Right renal cortex interstitium (tissue), 3 donors: ENCODE results near the gene SF3B6. TPM values are rescaled to one million over a fixed set of nuclear protein-coding genes. Genes with fewer than 3 reads are reported as not detected.

Experiments used
- DNase-seq, 3 donors: peaks; one replicate each; pipeline ENCODE4 v3.0.0-alpha.2; 2013; ENCODE audit warnings: low read depth in 3 of 3, low spot score in 2 of 3
- polyA plus RNA-seq, 3 donors: library from polyadenylated mRNA; unstranded; fragments of 120-200 nt; gene quantifications; one replicate each; pipeline ENCODE4 v1.2.1, GENCODE V29; 2013; ENCODE audit not compliant: insufficient read length in 3 of 3

SF3B6 gene
- polyA plus RNA-seq, 3 donors = 170 to 176 (median 174) TPM

- no peak for DNase-seq
Measured at GRCh38 chr2:24022324-24022974, 53.7 kb downstream of the SF3B6 start.

GRCh38 chr2:24021122-24021998 lies 54.8 kb downstream of the SF3B6 start:
- no peak for DNase-seq

DNA sequence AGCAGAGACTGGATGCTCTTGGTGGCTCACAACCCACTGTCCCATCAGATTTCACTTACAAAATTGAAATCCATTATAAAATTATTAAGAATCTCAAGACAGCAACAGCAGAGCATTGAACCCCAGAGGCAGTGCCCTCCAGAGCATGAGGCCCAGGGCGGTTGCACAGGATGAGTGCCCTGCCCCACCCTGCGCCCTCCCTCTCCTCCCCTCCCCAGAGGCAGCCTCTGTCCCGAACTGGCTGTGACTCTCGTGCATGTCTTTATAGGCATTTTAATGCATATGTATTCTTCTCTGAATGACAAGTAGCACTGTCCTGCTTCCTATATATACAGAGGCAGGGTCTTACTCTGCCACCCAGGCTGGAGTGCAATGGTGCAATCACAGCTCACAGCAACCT lies 55.9 kb downstream of the SF3B6 start:
- DNase-seq = no peak

DNA sequence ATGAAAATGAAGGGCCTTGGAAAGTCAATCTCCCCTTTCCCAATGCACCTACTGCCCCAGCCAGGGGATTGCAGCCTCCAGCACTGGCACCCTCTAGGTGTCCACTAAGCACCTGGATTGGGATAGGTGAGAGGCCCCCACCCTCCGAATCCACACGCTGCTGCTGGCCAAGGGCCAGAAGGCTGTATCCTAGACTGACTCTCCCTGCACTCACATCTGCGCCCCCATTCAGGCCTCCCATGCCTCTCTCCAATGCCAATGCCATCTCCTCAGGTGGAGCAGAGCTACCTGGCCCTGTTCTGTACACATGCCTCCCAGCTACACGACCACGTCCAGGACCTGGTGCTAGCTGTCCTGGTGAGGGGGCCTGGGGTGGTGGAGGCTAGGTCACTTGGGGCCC lies 56.4 kb downstream of the SF3B6 start:
- no peak for DNase-seq

DNA sequence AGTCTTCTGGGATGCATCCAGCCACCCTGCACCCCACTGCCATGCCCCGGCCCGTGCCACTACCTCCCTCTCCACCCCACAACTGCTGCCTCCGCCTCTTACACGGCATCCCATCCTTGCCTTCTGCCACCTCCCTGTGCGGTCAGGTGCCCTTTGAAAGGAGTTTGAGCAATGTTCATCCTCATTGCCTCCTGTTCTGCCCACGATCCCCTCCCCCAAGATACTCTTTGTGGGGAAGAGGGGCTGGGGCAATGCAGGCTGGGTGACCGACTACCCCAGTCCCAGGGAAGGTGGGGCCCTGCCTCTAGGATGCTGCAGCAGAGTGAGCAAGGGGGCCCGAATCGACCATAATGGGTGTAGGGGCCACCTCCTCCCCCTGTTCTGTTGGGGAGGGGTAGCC lies 57.9 kb downstream of the SF3B6 start:
- DNase-seq = no peak

DNA sequence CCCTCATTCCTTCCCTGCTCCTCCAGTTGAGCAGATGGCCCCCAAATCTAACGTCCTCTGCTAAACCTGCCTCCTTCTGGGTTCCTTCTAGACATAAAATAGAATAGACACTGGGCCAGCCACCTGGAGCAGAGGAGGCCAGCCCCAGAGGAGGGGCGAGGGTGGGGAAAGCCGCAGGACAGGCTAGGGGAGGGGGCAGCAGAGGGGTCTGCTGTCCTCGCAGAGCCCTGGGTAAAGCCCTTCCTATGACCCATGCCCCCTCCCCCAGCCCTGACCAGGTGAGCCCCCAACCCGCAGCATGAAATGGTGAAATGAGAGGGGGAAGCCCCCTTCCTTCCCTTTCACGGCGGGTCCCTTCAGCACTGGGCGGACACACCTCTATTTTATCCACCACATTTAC lies 58.4 kb downstream of the SF3B6 start:
- DNase-seq = no peak

Other genes with a start within 250 kb of the SF3B6 start
- 10 to 100 TPM; 19.1 to 21.7 (median 19.8) TPM for gene ATAD2B, start 149.2 kb downstream of the SF3B6 start, polyA plus RNA-seq
- 10 to 100 TPM; 18.2 to 19.3 (median 18.9) TPM for gene UBXN2A, start 135.9 kb downstream of the SF3B6 start, polyA plus RNA-seq
- gene MFSD2B, start 66.2 kb downstream of the SF3B6 start, polyA plus RNA-seq = 1 to 10 TPM; 1.8 to 2.4 (median 2.0) TPM
- gene WDCP, start 28.9 kb downstream of the SF3B6 start, polyA plus RNA-seq = 10 to 100 TPM; 15.1 to 16.7 (median 15.9) TPM
- 10 to 100 TPM; 11.0 to 14.3 (median 12.8) TPM for gene FKBP1B, start 26.6 kb downstream of the SF3B6 start, polyA plus RNA-seq
- gene TP53I3, start 8.5 kb upstream of the SF3B6 start, polyA plus RNA-seq = 10 to 100 TPM; 42.9 to 45.9 (median 43.0) TPM
- 1 to 10 TPM; 1.6 to 2.5 (median 1.7) TPM for gene PFN4, start 47.0 kb upstream of the SF3B6 start, polyA plus RNA-seq
- gene FAM228B, start 47.1 kb upstream of the SF3B6 start, polyA plus RNA-seq = 10 to 100 TPM; 20.2 to 31.9 (median 29.8) TPM
- 1 to 10 TPM in 2 of 3 donors, under 1 TPM in 1; 0.75 to 1.2 (median 1.1) TPM for gene FAM228A, start 98.7 kb upstream of the SF3B6 start, polyA plus RNA-seq